ENCODE data around the gene ANKMY1.

The ANKMY1 gene

DNA sequence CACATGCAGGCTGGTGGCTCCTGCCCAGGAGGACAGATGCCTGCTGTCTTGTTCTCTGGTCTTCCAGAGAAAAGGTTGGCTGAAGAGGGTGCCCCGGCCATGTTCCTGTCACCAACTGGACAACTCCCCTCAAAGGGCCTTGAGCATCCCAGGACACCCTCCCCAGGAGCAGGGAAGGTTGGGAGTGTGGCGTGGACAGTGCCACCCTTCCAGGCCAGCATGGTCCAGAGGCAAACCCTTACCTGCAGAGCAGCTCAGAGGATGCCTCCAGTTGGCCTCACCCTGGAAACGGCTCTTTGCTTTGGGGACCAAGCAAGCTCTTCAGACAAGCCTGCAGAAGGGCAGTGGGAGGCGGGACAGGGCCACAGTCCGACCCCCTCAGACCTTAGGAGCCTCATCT, 127.2 kb downstream of the ANKMY1 start:
- TF ChIP-seq, protein P1, sequence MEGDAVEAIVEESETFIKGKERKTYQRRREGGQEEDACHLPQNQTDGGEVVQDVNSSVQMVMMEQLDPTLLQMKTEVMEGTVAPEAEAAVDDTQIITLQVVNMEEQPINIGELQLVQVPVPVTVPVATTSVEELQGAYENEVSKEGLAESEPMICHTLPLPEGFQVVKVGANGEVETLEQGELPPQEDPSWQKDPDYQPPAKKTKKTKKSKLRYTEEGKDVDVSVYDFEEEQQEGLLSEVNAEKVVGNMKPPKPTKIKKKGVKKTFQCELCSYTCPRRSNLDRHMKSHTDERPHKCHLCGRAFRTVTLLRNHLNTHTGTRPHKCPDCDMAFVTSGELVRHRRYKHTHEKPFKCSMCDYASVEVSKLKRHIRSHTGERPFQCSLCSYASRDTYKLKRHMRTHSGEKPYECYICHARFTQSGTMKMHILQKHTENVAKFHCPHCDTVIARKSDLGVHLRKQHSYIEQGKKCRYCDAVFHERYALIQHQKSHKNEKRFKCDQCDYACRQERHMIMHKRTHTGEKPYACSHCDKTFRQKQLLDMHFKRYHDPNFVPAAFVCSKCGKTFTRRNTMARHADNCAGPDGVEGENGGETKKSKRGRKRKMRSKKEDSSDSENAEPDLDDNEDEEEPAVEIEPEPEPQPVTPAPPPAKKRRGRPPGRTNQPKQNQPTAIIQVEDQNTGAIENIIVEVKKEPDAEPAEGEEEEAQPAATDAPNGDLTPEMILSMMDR (IDR thresholded peaks at IDR 0.05), result no peak

DNA sequence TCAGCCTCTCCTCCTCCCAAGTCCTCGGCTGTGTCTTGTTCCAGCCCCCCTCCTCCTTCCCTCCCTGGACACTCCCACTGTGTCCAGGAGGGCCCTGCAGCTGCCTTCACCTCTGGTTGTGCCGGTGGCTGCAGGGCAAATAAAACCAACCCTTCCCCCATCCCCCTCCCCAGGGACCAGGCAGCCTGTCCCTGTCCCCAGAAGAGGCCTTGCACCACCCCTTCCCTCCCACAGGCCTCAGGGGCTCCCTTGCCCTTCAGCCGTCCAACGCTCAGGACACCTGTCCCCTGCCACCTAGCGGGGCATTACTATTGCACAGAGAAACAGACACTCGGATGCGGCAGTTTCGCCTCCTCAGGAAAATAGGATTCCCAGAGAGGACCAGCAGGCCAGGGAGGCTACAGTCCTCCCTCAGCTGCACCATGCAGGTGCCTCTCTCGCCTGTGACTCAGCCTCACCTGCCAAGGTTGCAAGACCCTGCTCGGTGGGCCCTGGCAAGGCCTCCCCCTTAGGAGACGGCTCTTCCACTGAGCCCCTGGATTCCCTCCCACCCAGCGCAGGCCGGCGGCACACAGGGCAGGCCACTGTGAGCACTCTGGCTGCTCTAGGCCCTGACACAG, 127.8 kb downstream of the ANKMY1 start:
- TF ChIP-seq, protein P1 (IDR thresholded peaks at IDR 0.05), result no peak

All from LNCAP (cell line).